Heart left ventricle (tissue), 16 donors: Measurements from ENCODE around the gene ADCY9. TPM values are rescaled to one million over a fixed set of nuclear protein-coding genes. Genes with fewer than 3 reads are reported as not detected.
A peak's percentile ranks its signal among the peaks of the same experiment; 100 is the strongest.
"Not testable (repeated sequence)": the region's sequence is repeated elsewhere in the genome, so short reads cannot be mapped to it uniquely, and the experiment has no call there.

Source experiments
- ATAC-seq, 4 donors: fragments of 200-7000 bp; cut with Tn5 transposase; one replicate each; pipeline ENCODE4 v1.9.1; 2020 to 2022; ENCODE audit warnings: moderate library complexity in 4 of 4, mild to moderate bottlenecking in 3 of 4, moderate number of reproducible peaks in 1 of 4
- DNase-seq, 5 donors: peaks; one replicate each; pipeline ENCODE4 v3.0.0-alpha.2; 2020
- H3K27ac ChIP-seq, 12 donors: fragments of 200-600 bp; sonication (generic) in 4 of 12; one replicate each; pipeline versions ENCODE4 v1.5.0 to v1.8.0; 2016 to 2022; ENCODE audit warnings: mild to moderate bottlenecking in 2 of 12
- H3K27me3 ChIP-seq, 9 donors: fragments of 200-600 bp; sonication (generic) in 2 of 9; one replicate each; pipeline versions ENCODE4 v1.5.1 to v1.8.0; 2016 to 2022; ENCODE audit warnings: mild to moderate bottlenecking in 3 of 9
- H3K36me3 ChIP-seq, 9 donors: fragments of 200-600 bp; sonication (generic) in 2 of 9; one replicate each; pipeline versions ENCODE4 v1.5.0 to v1.8.0; 2018 to 2022; ENCODE audit warnings: mild to moderate bottlenecking in 2 of 9
- H3K4me1 ChIP-seq, 12 donors: fragments of 200-600 bp; sonication (generic) in 4 of 12; one replicate each; pipeline versions ENCODE4 v1.5.0 to v1.8.0; 2016 to 2022; ENCODE audit warnings: mild to moderate bottlenecking in 3 of 12
- H3K4me3 ChIP-seq, 12 donors: fragments of 200-600 bp; sonication (generic) in 4 of 12; one replicate each; pipeline versions ENCODE4 v1.5.0 to v1.8.0; 2017 to 2022; ENCODE audit warnings: mild to moderate bottlenecking in 9 of 12, moderate library complexity in 4 of 12
- H3K9me3 ChIP-seq, 12 donors: fragments of 200-600 bp; sonication (generic) in 4 of 12; one replicate each; pipeline versions ENCODE4 v1.5.0 to v1.8.0; 2016 to 2022; ENCODE audit warnings: mild to moderate bottlenecking in 1 of 12
- POLR2A ChIP-seq, 2 donors: fragments of 450-650 bp; IDR thresholded peaks; one replicate each; pipeline ENCODE4 v1.6.1; 2017; ENCODE audit warnings: antibody characterized with exemption in 2 of 2, mild to moderate bottlenecking in 2 of 2, moderate library complexity in 2 of 2
- WGBS, 4 donors: extraction: QIAGEN DNeasy Blood & Tissue Kit in 2 of 4; methylation state at CpG; one replicate each; pipeline versions ENCODE4 v1.1.5 to v1.1.7; 2013 to 2018; 5-methylcytosine and 5-hydroxymethylcytosine counted together
- intact Hi-C, 10 donors: fragments of 100-400 bp; cut with DNase I; formaldehyde crosslinking; loops; one replicate each; pipeline versions ENCODE4 v1.11.1 to v1.14.2; 2022
- polyA plus RNA-seq, 2 donors: library from polyadenylated mRNA; stranded (reverse); fragments of 200-250 nt; gene quantifications; one replicate each; pipeline ENCODE4 v1.2.3, GENCODE V29; 2013
- total RNA-seq, 9 donors: library from RNA; depleted of rRNA in 2 of 9; stranded (reverse); fragments of >200 nt in 2 of 9; fragmentation: NEBNext Ultra II Directional in 3 of 9; extraction: Animal tissue kit (Norgen Biotek cat#: 25700) in 3 of 9; gene quantifications; one replicate each; pipeline versions ENCODE4 v1.1.0 to v1.2.4, GENCODE V29; 2016 to 2023
- TF ChIP-seq, protein P1 (sequence below), 12 donors: fragments of 200-600 bp; sonication (generic) in 4 of 12; IDR thresholded peaks; one replicate each; pipeline versions ENCODE4 v1.5.0 to v1.8.0; 2018 to 2022; ENCODE audit warnings: antibody characterized with exemption in 12 of 12, mild to moderate bottlenecking in 5 of 12
- donor health status: ischemic (EF 13 %, LVEDD 7.1; RV severe dilation, severe dysfunction).
- donor health status: healthy with polysubstance abuse.
- donor health status: DM: no; HTN: yes; CAD: no.
- donor health status: DM: no; HTN: no; CAD: no.
- donor health status: ischemic (EF 25% LVEDD 6.9; RV normal size, moderate dysfunction).
- donor health status: ischemic (EF 25% LVEDD 5.7; RV mildly dilated, moderate dysfunction).
- donor health status: healthy.
- donor health status: DM: yes; HTN: yes; CAD: no.
- donor health status: ischemic (EF 35%, LVEDD 5.7; RV mildly dilated, moderate dysfunction).
- donor health status: nonischemic (EF 11% LVEDD 7.7; RV severe dilation, severe dysfunction).
- donor health status: DM: yes; HTN: yes; CAD: no.
- donor health status: PGD.
- donor health status: ischemic (EF 29% LVEDD 5.4; RV normal size, mild dysfunction).
- donor health status: nonischemic (EF 23%, LVEDD 6.1; RV moderate dilation, normal function).

Gene ADCY9
- total and polyA plus RNA-seq, 11 donors, result 11.8 to 85.8 (median 45.0) TPM

DNA sequence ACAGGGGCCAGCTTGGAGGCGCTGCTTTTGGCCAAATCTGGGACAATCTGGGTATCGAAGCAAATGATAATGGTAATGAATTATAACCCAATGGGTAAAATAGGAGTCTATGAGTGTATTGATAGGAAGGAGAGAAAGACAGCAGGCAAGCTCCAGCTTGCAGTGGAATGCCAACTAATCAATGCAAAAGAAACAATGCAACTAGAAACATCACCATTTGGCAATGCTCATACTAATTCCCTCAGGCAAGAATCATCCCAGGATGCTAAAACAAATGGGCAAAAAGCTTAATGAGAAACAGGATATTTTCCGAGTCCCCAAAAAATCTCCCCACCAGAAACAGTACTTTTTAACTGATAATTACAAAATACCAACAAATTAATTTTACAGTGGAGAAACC lies 64.7 kb downstream of the ADCY9 start:
- Histone ChIP-seq H3K27me3 (no peaks in the 10 kb centered on the region), H3K36me3 (no peaks in the 10 kb centered on the region), H3K9me3 (no peaks in the 10 kb centered on the region), H3K27ac (peak overlapping the region in 8 of 12 donors; percentile 84 to 92 (median 88)), H3K4me1 (peaks cover 0 to 42% (median 26%) of the 10 kb centered on the region in 12 donors), H3K4me3 (no peak overlapping the region)
- 95 to 99% (median 97%) methylated on average over 3 of the region's 3 CpGs for WGBS, 4 donors
- no peak for TF ChIP-seq POLR2A (IDR thresholded peaks at IDR 0.05)
- TF ChIP-seq, protein P1, sequence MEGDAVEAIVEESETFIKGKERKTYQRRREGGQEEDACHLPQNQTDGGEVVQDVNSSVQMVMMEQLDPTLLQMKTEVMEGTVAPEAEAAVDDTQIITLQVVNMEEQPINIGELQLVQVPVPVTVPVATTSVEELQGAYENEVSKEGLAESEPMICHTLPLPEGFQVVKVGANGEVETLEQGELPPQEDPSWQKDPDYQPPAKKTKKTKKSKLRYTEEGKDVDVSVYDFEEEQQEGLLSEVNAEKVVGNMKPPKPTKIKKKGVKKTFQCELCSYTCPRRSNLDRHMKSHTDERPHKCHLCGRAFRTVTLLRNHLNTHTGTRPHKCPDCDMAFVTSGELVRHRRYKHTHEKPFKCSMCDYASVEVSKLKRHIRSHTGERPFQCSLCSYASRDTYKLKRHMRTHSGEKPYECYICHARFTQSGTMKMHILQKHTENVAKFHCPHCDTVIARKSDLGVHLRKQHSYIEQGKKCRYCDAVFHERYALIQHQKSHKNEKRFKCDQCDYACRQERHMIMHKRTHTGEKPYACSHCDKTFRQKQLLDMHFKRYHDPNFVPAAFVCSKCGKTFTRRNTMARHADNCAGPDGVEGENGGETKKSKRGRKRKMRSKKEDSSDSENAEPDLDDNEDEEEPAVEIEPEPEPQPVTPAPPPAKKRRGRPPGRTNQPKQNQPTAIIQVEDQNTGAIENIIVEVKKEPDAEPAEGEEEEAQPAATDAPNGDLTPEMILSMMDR (IDR thresholded peaks at IDR 0.05), result no peak
- no peak for DNase-seq
- intact Hi-C loops, result loop anchor here in 3 of 10 donors (5.0 kb wide), 4 partner anchors 36 to 66 kb away; partner anchors contain the start of gene ADCY9 (in 1 of the 3)
- ATAC-seq, result no peak

DNA sequence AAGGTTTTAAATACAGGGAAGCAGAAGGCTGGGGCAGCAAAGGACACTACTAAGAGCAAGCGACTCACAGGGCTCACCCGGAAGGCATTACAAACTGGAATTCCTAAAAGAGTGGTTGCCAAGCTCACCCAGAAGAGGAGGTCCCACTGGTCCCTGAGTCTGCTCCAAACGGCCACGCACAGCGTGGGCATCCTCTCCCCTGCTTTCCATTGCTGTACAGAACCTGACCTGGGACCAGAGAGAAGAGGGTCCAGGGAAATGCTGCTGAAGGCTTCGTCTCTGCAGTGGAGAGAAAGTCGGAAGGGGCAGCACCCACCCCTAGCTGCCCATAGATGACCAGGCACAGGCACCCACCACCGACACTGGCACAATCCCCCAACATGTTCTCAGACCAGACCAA lies 67.2 kb downstream of the ADCY9 start:
- Histone ChIP-seq H3K27ac (peak overlapping the region in 1 of 12 donors; percentile 14), H3K36me3 (no peaks in the 10 kb centered on the region), H3K4me3 (no peak overlapping the region), H3K27me3 (no peaks in the 10 kb centered on the region), H3K4me1 (peaks cover 0 to 45% (median 29%) of the 10 kb centered on the region in 12 donors), H3K9me3 (no peaks in the 10 kb centered on the region)
- no peak for ATAC-seq
- no peak for DNase-seq
- TF ChIP-seq, protein P1 (IDR thresholded peaks at IDR 0.05), result no peak
- no peak for TF ChIP-seq POLR2A (IDR thresholded peaks at IDR 0.05)
- 91 to 94% (median 94%) methylated on average over 8 of the region's 8 CpGs for WGBS, 4 donors
- intact Hi-C loops, result loop anchor here in 1 of 10 donors (10.0 kb wide), 1 partner anchor 46 kb away; no protein-coding TSS in a partner anchor

DNA sequence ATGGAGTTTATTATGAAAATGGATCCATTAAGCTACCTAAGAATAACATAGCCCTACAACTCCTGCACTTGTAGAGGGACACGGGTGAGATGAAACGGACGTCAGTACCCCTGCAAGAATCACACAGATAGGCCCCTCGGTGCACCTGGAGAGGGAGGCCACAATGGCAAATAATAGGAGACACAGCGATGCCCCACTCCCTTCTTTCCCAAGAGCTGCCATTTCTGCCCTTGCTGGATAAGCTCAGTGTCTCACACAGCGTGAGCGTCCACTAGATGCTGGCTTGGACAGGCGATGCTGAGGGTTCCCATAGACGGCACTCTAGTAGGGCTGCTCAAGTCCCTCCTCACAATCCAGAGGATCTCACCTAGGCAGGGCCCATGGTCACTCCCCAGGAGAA lies 67.8 kb downstream of the ADCY9 start:
- Histone ChIP-seq H3K4me1 (peaks cover 0 to 39% (median 24%) of the 10 kb centered on the region in 12 donors), H3K4me3 (no peak overlapping the region), H3K27ac (peak overlapping the region in 5 of 12 donors; percentile 14 to 56 (median 42)), H3K9me3 (no peaks in the 10 kb centered on the region), H3K36me3 (no peaks in the 10 kb centered on the region), H3K27me3 (no peaks in the 10 kb centered on the region)
- DNase-seq, result no peak
- intact Hi-C loops, result loop anchor here in 1 of 10 donors (10.0 kb wide), 1 partner anchor 46 kb away; no protein-coding TSS in a partner anchor
- ATAC-seq, result peak in 1 of 4 donors; percentile 18
- TF ChIP-seq POLR2A (IDR thresholded peaks at IDR 0.05), result no peak
- TF ChIP-seq, protein P1 (IDR thresholded peaks at IDR 0.05), result no peak
- 87 to 98% (median 96%) methylated on average over 9 of the region's 9 CpGs for WGBS, 4 donors

DNA sequence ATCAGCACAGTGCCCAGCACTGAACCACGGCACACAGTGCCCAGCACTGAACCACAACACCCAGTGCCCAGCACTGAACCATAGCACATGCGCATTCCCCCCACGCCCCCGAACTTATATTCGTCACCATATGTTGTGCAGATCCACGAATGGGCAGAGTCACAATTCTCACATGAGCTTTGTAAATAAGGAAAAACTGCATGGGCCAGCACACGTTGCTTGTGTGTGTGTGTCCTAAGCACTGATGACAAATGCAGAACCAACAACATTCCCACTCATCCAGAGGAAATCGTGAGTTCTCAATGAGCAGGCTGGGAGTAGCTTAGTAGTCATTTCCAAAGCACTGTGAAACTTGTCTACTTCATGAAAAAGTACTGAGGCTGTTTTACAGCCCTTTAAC lies 70.0 kb downstream of the ADCY9 start:
- peaks cover 0 to 20% (median 10%) of the 10 kb centered on the region in 12 donors for H3K4me1 ChIP-seq
- H3K4me3 ChIP-seq, result no peak overlapping the region
- no peaks in the 10 kb centered on the region for H3K27me3 ChIP-seq
- TF ChIP-seq, protein P1 (IDR thresholded peaks at IDR 0.05), result no peak
- no peak for TF ChIP-seq POLR2A (IDR thresholded peaks at IDR 0.05)
- H3K36me3 ChIP-seq, result no peaks in the 10 kb centered on the region
- WGBS, 4 donors, result 91 to 95% (median 95%) methylated on average over 8 of the region's 8 CpGs
- no peak for ATAC-seq
- intact Hi-C loops, result loop anchor here in 1 of 10 donors (10.0 kb wide), 1 partner anchor 49 kb away; no protein-coding TSS in a partner anchor
- no peak for DNase-seq
- no peaks in the 10 kb centered on the region for H3K9me3 ChIP-seq
- no peak overlapping the region for H3K27ac ChIP-seq

DNA sequence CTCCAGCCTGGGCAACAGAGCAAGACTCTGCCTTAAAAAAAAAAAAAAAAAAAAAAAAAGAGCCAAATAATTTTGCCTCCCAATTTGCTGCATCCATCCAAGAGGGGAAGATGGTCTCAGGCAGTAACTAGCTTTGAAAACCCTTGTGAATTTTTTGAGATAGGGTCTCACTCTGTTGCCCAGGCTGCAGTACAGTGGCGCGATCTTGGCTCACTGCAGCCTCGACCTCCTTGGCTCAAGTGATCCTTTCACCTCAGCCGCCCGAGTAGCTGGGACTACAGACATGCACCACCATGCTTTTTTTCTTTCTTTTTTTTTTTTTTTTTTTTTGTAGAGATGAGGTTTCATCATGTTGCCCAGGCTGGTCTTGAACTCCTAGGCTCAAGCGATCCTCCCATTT lies 70.7 kb downstream of the ADCY9 start:
- H3K27ac ChIP-seq, result peak overlapping the region in 1 of 12 donors; percentile 66
- H3K36me3 ChIP-seq, DNase-seq, H3K27me3 ChIP-seq, H3K4me3 ChIP-seq, H3K9me3 ChIP-seq, ATAC-seq: not testable (repeated sequence)
- WGBS, 4 donors, result 82 to 97% (median 94%) methylated on average over 6 of the region's 6 CpGs
- intact Hi-C loops, result loop anchor here in 1 of 10 donors (10.0 kb wide), 1 partner anchor 49 kb away; no protein-coding TSS in a partner anchor
- H3K4me1 ChIP-seq, result peaks cover 0 to 20% (median 10%) of the 10 kb centered on the region in 12 donors
